Body of pancreas (tissue), 4 donors: ENCODE results near the gene NDUFB2.

Experiments
- POLR2A ChIP-seq, 3 donors: fragments of 450-650 bp; IDR thresholded peaks; one replicate each; pipeline ENCODE4 v1.6.1; 2016; ENCODE audit warnings: antibody characterized with exemption in 3 of 3, mild to moderate bottlenecking in 2 of 3
- TF ChIP-seq, protein P1 (sequence below), 7 experiments: fragments of 450-650 bp in 4 of 7; fragments of 200-600 bp in 3 of 7; sonication (generic) in 3 of 7; IDR thresholded peaks; one replicate each; pipeline ENCODE4 v1.5.1; 2016 to 2019; ENCODE audit warnings: antibody characterized with exemption in 7 of 7

DNA sequence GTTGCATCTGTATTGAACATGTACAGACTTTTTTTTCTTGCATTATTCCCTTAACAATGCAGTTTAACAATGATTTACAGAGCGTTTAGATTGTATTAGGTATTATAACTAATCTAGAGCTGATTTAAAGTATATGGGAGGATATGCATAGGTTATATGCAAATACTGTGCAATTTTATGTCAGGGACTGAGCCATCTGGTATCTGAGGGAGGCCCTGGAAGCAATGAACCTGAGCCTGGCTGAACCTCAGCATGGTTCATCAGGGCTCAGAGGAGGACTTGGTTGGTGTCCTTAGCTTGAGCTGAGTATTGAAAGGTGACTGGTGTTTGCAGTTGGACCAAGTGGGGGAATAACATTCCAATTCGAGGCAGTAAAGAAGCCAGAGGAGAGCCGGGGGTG, 19.0 kb upstream of the NDUFB2 start:
- TF ChIP-seq, protein P1, sequence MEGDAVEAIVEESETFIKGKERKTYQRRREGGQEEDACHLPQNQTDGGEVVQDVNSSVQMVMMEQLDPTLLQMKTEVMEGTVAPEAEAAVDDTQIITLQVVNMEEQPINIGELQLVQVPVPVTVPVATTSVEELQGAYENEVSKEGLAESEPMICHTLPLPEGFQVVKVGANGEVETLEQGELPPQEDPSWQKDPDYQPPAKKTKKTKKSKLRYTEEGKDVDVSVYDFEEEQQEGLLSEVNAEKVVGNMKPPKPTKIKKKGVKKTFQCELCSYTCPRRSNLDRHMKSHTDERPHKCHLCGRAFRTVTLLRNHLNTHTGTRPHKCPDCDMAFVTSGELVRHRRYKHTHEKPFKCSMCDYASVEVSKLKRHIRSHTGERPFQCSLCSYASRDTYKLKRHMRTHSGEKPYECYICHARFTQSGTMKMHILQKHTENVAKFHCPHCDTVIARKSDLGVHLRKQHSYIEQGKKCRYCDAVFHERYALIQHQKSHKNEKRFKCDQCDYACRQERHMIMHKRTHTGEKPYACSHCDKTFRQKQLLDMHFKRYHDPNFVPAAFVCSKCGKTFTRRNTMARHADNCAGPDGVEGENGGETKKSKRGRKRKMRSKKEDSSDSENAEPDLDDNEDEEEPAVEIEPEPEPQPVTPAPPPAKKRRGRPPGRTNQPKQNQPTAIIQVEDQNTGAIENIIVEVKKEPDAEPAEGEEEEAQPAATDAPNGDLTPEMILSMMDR (IDR thresholded peaks at IDR 0.05), result no peak
- no peak for TF ChIP-seq POLR2A (IDR thresholded peaks at IDR 0.05)
